ENCODE measurements around the gene TGM5.

GRCh38 chr15:43278869-43279268 is 12.1 kb upstream of the TGM5 start:
- no peak for TF ChIP-seq CTCF (IDR thresholded peaks at IDR 0.05)
- no peak for TF ChIP-seq POLR2A (IDR thresholded peaks at IDR 0.05)

Measured in upper lobe of left lung (tissue), 4 donors.